GM21381 (cell line): Measurements from ENCODE around the gene NECAB2.

ENCODE experiments used
- ATAC-seq: cut with Tn5 transposase; IDR thresholded peaks from one replicate; pipeline ENCODE4 v1.9.1; 2021; ENCODE audit warnings: mild to moderate bottlenecking, moderate library complexity; ENCODE audit not compliant: unreplicated experiment

The NECAB2 gene

DNA sequence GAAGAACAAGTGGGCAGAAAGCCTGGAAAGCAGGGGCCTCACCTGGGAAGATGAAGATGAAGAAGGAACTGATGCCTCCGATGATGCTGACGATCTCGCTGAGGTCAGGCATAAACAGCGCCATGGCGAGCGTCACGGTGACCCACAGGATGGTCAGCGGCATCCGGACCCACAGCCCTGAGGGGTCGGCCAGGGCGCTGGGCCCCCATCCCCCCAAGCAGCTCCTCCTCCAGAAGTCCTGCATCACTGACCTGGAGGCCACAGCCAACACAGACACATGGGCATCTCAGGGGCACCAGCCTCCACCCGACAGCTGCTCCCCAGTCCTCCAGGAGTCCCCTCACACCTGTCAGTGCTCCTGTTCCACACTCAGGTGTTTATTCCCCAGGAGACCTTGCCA, 48.4 kb downstream of the NECAB2 start:
- no peak for ATAC-seq

GRCh38 chr16:84018710-84019109, 50.7 kb downstream of the NECAB2 start:
- no peak for ATAC-seq

- ATAC-seq = no peak
Observed at GRCh38 chr16:84020353-84020752, 52.3 kb downstream of the NECAB2 start.

GRCh38 chr16:84021488-84021887, 53.4 kb downstream of the NECAB2 start:
- ATAC-seq = no peak

GRCh38 chr16:84022644-84023043, 54.6 kb downstream of the NECAB2 start:
- ATAC-seq = no peak

DNA sequence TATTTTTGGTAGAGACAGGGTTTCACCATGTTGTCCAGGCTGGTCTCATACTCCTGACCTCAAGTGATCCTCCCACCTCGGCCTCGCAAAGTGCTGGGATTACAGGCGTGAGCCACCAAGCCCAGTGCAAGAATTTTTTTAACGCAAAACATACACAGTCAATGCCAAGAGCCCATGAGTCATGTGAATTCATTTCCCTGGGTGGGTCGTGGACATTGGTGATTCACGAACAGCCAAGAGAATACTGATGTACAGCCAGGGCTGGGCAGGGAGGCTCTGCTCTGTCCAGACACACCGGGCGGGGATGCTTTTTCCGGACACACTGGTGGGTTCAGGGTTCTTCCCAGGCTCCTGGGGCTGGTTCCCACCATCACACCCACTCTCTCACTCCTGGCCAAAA, 56.8 kb downstream of the NECAB2 start:
- no peak for ATAC-seq

DNA sequence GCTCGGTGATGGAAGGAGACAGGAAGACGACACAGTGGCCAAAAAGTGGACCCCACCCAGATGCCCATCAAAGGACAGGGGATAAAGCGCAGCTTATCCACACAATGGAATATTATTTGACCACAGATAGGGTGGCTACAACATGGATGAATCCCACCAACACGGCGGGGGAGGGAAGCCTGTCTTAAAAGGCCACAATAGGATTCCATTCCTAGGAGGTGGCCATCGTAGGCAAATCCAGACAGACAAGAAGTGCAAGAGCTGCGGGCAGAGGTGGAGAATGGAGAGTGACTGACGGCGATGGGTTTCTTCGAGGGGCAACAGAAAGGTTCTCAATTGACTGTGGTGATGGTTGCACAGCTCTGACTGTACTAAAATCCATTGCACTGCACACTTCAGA, 58.6 kb downstream of the NECAB2 start:
- ATAC-seq = no peak

GRCh38 chr16:84027625-84028024, 59.6 kb downstream of the NECAB2 start:
- no peak for ATAC-seq

DNA sequence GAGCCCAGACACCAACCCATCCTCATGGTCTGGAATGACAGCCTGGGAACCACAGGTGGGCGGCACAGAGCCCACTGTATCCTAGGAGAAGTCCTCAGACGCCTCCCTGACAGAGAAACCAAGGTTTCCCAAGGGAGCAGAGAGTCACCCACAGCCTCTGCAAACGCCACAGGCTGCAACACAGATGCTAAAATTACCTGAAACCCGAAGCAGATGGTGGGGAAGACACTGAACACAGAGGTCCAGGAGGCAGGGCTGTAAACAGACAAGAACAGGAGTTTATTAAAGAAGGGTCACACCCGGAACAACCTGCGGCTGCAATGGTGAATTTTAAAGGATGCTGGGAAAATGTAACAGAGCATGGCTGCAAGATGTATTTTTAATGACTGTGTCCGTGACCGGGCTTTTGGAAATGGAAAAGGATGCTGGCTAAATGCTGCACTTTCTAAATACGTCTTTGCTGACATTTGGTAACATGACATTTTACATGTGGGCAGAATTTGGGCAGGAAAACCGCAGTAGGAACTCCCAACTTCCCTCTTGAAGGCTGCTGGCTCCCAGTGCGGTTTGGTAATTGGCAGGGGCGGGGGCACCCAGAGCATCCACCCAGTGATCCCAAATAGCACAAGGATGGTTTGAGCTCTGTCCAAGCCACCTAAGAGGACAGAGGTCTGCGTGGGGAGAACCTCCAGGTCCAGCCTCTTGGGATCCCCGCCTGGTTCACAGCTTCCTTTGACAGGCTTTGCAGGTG, 61.4 kb downstream of the NECAB2 start:
- no peak for ATAC-seq

DNA sequence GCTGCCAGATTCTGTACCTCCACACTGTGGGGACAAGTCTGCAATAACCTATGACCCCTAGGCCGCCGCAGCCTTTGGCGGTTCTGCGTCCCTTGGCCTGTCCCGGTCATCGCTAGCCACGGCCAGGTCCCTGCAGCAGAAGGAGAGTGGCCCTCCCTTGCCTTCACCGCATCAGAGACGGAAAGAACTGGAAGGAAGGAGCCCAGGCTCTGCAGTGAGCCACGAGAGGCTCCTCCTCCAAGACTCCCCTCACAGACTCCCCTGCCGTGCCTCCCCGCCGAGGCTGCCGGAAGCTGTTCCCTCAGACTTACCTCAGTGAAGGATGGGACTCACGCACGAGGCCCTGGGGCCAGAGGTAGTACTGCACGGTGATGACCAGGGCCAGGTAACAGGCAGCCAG, 63.5 kb downstream of the NECAB2 start:
- ATAC-seq = no peak

GRCh38 chr16:84032458-84033178, 64.6 kb downstream of the NECAB2 start:
- no peak for ATAC-seq

DNA sequence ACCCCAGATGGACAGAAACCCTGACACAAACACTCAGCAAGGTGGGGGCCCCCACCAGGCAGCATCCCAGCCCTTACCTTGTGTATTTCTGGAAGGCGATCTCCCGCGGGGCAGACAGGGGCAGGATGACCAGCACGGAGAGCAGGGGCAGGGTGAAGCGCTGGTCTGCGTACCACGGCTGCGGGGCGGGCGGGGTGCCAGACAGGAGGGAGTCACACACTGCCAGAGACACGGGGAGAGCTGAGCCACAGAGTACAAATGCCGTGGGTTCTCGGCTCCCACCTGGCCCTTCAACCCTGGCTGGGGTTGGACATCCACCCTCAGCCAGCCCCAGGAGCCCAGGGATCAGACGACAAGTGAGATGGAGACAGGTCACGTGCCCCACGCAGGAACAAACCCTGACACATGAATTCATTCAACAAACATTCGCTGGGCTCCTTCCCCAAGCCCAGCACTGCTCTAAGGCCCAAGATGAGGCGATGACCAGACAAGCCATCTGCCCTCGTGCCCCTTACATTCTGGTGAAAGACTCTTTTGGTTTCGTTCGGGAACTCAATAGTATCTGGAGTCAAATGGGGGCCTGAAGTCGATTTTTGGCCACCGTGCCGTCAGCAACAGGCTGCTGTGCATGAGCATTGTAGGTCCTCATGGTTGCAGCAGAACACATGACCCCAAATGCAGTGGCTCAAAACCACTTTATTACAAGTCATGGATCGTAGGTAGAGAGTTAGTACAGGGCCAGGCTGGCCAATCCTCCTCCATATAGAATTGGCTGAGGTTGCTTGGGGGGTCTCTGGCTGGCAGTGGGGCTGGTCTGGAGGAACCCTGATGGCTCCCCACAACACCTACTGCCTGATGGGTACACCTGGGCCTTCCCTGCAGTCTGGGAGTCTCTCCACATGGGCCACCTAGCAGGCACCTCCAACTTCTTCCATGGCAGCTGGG, 65.5 kb downstream of the NECAB2 start:
- no peak for ATAC-seq

GRCh38 chr16:84034516-84034915, 66.5 kb downstream of the NECAB2 start:
- ATAC-seq = no peak

DNA sequence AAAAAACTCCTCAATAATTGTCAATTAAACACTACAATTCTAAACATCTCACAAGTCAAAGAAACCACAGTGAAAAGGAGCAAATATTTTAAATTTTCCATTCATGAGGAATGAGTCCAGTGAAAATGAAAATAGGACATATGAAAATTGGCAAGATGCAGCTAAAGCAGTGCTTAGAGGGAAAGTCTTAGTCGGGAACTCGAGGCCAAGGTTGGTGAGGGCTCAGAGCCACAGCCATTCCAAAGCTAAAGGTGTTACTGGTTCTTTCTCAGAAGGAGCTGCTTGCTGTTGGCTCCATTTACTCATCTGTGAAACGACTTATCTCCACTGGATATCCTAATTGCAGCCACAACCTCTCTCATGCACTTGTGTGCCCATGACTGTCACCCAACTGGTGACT, 68.1 kb downstream of the NECAB2 start:
- ATAC-seq = no peak

DNA sequence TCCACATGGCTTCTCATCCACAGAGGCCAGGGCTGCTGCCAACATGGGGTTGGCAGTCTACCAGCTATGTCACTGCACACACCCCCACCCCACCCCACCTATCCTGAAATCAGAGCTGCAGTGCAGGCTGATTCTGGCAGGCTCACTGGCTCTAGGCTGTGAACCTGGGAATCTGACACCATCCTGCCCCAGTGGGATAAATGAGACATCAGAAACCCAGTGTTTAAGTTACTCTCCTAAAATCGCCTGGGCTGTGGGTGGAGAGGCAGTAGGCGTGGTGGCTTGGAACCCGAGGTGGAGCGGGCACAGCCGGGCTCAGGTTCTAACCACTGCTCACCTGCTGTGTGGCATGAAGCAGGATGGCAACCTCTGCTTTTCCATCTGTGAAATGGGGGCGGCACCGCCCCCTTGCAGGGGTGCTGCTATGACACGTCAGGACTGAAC, 69.0 kb downstream of the NECAB2 start:
- no peak for ATAC-seq

- ATAC-seq = no peak
Observed at GRCh38 chr16:84038469-84038868, 70.4 kb downstream of the NECAB2 start.

GRCh38 chr16:84039696-84040095, 71.7 kb downstream of the NECAB2 start:
- no peak for ATAC-seq

GRCh38 chr16:84040226-84040822, 72.3 kb downstream of the NECAB2 start:
- no peak for ATAC-seq

DNA sequence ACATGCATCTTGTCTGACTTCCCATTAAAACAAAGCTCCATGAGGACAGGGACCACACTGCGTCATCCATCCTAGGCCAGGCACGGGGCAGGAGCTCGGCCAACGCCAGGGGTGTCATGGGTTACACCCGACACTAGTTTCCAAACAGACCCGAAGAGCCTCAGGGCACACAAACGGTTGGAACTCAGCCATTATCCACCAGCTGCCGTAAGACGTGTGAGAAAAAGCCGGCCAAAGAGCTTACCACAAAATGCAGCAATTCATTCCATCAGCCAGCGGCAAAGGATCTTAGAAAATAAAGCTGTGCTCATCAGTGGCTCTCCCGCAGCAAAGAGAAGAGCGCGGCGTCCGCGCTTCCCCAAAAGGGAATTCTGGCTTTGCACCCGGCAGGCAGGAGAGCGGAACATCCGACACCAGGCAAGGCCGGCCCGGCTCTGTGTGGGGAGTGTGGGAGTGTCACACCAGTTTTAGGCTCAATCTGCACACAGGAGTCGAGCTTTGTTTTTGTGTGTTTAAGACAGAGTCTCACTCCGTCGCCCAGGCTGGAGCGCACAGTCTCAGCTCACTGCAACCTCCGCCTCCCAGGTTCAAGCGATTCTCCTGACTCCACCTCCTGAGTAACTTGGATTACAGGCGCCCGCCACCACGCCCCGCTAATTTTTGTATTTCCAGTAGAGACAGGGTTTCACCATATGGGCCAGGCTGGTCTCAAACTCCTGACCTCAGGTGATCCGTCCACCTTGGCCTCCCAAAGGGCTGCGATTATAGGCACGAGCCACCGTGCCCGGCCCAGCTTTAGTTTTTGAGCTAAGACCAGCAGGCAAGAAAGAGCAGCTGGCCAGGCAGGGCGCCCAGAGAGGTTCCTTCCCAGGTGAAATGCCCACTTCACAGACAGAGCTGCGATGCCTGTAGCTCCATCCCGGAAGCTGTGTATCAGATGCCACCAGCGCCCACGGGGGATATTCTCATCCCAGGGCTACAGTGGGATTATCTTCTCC, 73.1 kb downstream of the NECAB2 start:
- ATAC-seq = no peak

DNA sequence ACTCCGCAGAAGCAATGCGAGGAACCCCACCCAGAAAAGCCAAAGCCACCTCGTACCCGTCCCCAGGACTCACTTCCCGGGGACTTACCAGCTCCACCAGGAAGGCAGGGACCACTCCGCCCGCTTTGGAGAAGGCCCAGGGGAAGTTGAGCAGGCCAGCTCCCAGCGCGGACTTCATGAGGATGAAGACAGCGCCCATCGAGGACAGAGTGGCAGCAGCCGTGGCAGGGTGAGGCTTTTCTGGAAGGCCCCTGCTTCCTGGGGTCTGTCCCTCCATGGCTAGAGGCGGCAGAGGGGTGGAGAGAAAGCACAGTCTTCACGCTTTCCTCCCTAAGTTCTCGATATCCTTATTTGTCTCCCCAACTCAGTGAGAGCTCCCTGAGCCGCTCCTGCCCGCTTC, 73.8 kb downstream of the NECAB2 start:
- no peak for ATAC-seq
